ENCODE measurements around the gene FA2H. TPM values are rescaled to one million over a fixed set of nuclear protein-coding genes. Genes with fewer than 3 reads are reported as not detected.

Gene FA2H
- total and polyA plus RNA-seq, 2 of the 13 experiments (the other 11 are each of a cell fraction or from before 2014, with no cell fraction given): 0.20 TPM; not detected in 1

DNA sequence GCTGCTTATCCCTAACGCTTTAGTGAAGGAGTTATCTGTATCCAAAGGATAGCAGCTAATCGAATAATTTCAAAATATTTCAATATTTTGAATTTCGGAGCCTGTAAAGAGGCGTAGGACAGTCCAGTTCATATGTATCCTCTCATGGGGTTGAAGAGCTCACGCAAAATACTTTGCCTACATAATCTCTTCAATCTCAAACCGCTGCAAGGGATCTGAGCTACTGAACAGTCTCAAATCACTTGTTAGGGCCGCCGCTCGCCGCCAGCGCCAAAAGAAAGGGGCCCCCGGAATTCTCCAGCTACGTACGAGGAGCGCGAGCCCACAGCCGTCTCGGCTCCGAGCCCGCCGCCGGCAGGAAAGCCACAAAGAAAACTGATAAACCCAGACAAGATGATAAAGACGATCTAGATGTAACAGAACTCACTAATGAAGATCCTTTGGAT is 107.3 kb downstream of the FA2H start (continued):
- TF ChIP-seq, protein P1, sequence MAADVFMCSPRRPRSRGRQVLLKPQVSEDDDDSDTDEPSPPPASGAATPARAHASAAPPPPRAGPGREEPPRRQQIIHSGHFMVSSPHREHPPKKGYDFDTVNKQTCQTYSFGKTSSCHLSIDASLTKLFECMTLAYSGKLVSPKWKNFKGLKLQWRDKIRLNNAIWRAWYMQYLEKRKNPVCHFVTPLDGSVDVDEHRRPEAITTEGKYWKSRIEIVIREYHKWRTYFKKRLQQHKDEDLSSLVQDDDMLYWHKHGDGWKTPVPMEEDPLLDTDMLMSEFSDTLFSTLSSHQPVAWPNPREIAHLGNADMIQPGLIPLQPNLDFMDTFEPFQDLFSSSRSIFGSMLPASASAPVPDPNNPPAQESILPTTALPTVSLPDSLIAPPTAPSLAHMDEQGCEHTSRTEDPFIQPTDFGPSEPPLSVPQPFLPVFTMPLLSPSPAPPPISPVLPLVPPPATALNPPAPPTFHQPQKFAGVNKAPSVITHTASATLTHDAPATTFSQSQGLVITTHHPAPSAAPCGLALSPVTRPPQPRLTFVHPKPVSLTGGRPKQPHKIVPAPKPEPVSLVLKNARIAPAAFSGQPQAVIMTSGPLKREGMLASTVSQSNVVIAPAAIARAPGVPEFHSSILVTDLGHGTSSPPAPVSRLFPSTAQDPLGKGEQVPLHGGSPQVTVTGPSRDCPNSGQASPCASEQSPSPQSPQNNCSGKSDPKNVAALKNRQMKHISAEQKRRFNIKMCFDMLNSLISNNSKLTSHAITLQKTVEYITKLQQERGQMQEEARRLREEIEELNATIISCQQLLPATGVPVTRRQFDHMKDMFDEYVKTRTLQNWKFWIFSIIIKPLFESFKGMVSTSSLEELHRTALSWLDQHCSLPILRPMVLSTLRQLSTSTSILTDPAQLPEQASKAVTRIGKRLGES (CRISPR knock-in tag; IDR thresholded peaks at IDR 0.05; ENCODE audit: borderline replicate concordance): no peak
- TF ChIP-seq SNRNP70 (IDR thresholded peaks at IDR 0.05; ENCODE audit: low read depth, low read length): no peak
- no peak for TF ChIP-seq ZNF562 (CRISPR knock-in tag; IDR thresholded peaks at IDR 0.05; ENCODE audit: borderline replicate concordance)
- TF ChIP-seq SIX1 (CRISPR knock-in tag; IDR thresholded peaks at IDR 0.05; ENCODE audit: borderline replicate concordance): no peak
- no peak for TF ChIP-seq RXRB (CRISPR knock-in tag; IDR thresholded peaks at IDR 0.05; ENCODE audit: borderline replicate concordance)
- no peak for TF ChIP-seq GPN1 (CRISPR knock-in tag; IDR thresholded peaks at IDR 0.05; ENCODE audit: borderline replicate concordance)
- TF ChIP-seq, protein P2, sequence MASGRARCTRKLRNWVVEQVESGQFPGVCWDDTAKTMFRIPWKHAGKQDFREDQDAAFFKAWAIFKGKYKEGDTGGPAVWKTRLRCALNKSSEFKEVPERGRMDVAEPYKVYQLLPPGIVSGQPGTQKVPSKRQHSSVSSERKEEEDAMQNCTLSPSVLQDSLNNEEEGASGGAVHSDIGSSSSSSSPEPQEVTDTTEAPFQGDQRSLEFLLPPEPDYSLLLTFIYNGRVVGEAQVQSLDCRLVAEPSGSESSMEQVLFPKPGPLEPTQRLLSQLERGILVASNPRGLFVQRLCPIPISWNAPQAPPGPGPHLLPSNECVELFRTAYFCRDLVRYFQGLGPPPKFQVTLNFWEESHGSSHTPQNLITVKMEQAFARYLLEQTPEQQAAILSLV (CRISPR knock-in tag; IDR thresholded peaks at IDR 0.05; ENCODE audit: borderline replicate concordance): no peak
- no peak for TF ChIP-seq ZFP82 (CRISPR knock-in tag; IDR thresholded peaks at IDR 0.05; ENCODE audit: borderline replicate concordance)
- TF ChIP-seq PAX8 (CRISPR knock-in tag; IDR thresholded peaks at IDR 0.05; ENCODE audit: borderline replicate concordance): no peak
- TF ChIP-seq MYC (CRISPR knock-in tag; IDR thresholded peaks at IDR 0.05; ENCODE audit: borderline replicate concordance): no peak
- no peak for TF ChIP-seq ZKSCAN8 (CRISPR knock-in tag; IDR thresholded peaks at IDR 0.05; ENCODE audit: borderline replicate concordance)
- no peak for TF ChIP-seq SP5 (CRISPR knock-in tag; IDR thresholded peaks at IDR 0.05; ENCODE audit: borderline replicate concordance, low read depth)
- TF ChIP-seq, protein P3, sequence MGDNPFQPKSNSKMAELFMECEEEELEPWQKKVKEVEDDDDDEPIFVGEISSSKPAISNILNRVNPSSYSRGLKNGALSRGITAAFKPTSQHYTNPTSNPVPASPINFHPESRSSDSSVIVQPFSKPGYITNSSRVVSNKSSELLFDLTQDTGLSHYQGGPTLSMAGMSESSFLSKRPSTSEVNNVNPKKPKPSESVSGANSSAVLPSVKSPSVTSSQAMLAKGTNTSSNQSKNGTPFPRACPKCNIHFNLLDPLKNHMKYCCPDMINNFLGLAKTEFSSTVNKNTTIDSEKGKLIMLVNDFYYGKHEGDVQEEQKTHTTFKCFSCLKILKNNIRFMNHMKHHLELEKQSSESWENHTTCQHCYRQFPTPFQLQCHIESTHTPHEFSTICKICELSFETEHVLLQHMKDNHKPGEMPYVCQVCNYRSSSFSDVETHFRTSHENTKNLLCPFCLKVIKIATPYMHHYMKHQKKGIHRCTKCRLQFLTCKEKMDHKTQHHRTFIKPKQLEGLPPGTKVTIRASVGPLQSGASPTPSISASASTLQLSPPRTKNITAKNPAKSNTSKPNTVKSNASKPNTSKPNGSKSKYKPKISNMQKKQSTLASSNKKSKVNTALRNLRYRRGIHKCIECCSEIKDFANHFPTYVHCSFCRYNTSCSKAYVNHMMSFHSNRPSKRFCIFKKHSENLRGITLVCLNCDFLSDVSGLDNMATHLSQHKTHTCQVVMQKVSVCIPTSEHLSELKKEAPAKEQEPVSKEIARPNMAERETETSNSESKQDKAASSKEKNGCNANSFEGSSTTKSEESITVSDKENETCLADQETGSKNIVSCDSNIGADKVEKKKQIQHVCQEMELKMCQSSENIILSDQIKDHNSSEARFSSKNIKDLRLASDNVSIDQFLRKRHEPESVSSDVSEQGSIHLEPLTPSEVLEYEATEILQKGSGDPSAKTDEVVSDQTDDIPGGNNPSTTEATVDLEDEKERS (CRISPR knock-in tag; IDR thresholded peaks at IDR 0.05): no peak
- no peak; the same call in 1 of the 2 replicates for TF ChIP-seq KMT2B (CRISPR knock-in tag; IDR thresholded peaks at IDR 0.05)
- no peak for TF ChIP-seq ZNF143 (CRISPR knock-in tag; IDR thresholded peaks at IDR 0.05)
- no peak for TF ChIP-seq U2AF1 (optimal IDR thresholded peaks at IDR 0.05; ENCODE audit: low read depth, low read length)
- no peak for TF ChIP-seq CCAR2 (optimal IDR thresholded peaks at IDR 0.05; ENCODE audit: low read depth, low read length)
- no peak for TF ChIP-seq ZNF703 (CRISPR knock-in tag; IDR thresholded peaks at IDR 0.05; ENCODE audit: borderline replicate concordance)
- TF ChIP-seq, protein P4, sequence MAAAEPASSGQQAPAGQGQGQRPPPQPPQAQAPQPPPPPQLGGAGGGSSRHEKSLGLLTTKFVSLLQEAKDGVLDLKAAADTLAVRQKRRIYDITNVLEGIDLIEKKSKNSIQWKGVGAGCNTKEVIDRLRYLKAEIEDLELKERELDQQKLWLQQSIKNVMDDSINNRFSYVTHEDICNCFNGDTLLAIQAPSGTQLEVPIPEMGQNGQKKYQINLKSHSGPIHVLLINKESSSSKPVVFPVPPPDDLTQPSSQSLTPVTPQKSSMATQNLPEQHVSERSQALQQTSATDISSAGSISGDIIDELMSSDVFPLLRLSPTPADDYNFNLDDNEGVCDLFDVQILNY (CRISPR knock-in tag; conservative IDR thresholded peaks at IDR 0.05): no peak
- no peak for TF ChIP-seq ZBTB38 (CRISPR knock-in tag; IDR thresholded peaks at IDR 0.05)
- no peak for TF ChIP-seq ZNF431 (CRISPR knock-in tag; IDR thresholded peaks at IDR 0.05; ENCODE audit: borderline replicate concordance, low read depth)
